HepG2 (cell line): Measurements from ENCODE around the gene CYCS. TPM values are rescaled to one million over a fixed set of nuclear protein-coding genes. Genes with fewer than 3 reads are reported as not detected.
"Not testable (repeated sequence)": the region's sequence is repeated elsewhere in the genome, so short reads cannot be mapped to it uniquely, and the experiment has no call there.

Experiments
- ATAC-seq: fragments of 200-7000 bp; cut with Tn5 transposase; 3 replicates; pipeline ENCODE4 v1.9.1; 2020; ENCODE audit warnings: mild to moderate bottlenecking, moderate library complexity
- BruUV-seq: library from RNA; stranded (reverse); fragments of 400-500 nt; replicated peaks from 2 replicates; lab custom pipeline; 2021; lab: Mats Ljungman, UMichigan
- CTCF ChIA-PET: fragments of 300-600 bp; formaldehyde crosslinking; extraction: SDS; loops from one replicate; lab custom pipeline; 2021; ENCODE audit warnings: low total read pairs, inconsistent platforms, low intra/inter-chr PET ratio; lab: Yijun Ruan, JAX
- POLR2A ChIA-PET: fragments of 350-600 bp; sonication (Branson Sonifier 250); formaldehyde crosslinking; loops from one replicate; lab custom pipeline; 2020; ENCODE audit warnings: antibody characterized with exemption, inconsistent platforms; lab: Yijun Ruan, JAX
- DNase-seq: peaks from one replicate; pipeline ENCODE4 v3.0.0-alpha.2; 2015; ENCODE audit warnings: low spot score
- FAIRE-seq: peaks from 3 replicates; lab custom pipeline; 2011; peaks lifted over from hg19 to GRCh38; lab: Jason Lieb, UNC
- H2AFZ ChIP-seq: one replicate; pipeline ENCODE4 v1.6.1; 2011; ENCODE audit warnings: low read length, inconsistent platforms
- H3K27ac ChIP-seq: fragments of 300-600 bp; 3 replicates; pipeline ENCODE4 v1.8.0; 2011; ENCODE audit warnings: mixed run types, mild to moderate bottlenecking, mixed read lengths, low read length, inconsistent platforms; ENCODE audit not compliant: insufficient read depth; ENCODE audit errors: extremely low read length
- H3K27me3 ChIP-seq, 2 experiments: fragments of 200-600 bp in 1 of 2; 2 replicates in 1 of 2; 3 replicates in 1 of 2; pipeline versions ENCODE4 v1.6.0 to v1.8.0; 2011; ENCODE audit warnings: low read length in 2 of 2, mild to moderate bottlenecking in 2 of 2, moderate library complexity in 2 of 2, inconsistent platforms in 1 of 2; ENCODE audit not compliant: insufficient read depth in 2 of 2, control insufficient read depth in 1 of 2
- H3K36me3 ChIP-seq, 2 experiments: fragments of 200-600 bp in 1 of 2; replicated peaks in 1 of 2; 2 replicates in 1 of 2; 3 replicates in 1 of 2; pipeline versions ENCODE4 v1.5.1 to v1.8.0; 2011; ENCODE audit warnings: low read length in 2 of 2, inconsistent platforms in 1 of 2; ENCODE audit not compliant: insufficient read depth in 2 of 2, control insufficient read depth in 1 of 2
- H3K4me1 ChIP-seq: 2 replicates; pipeline ENCODE4 v1.5.1; 2012; ENCODE audit warnings: low read length, inconsistent platforms; ENCODE audit not compliant: insufficient read depth
- H3K4me2 ChIP-seq: 2 replicates; pipeline ENCODE4 v1.6.0; 2011; ENCODE audit warnings: low read depth, low read length, inconsistent platforms
- H3K4me3 ChIP-seq, 3 experiments: fragments of 200-600 bp in 1 of 3; sonication (generic), shearing (Covaris generic) in 1 of 3; replicated peaks in 1 of 3; 2 replicates each; pipeline ENCODE4 v1.5.1; 2011 to 2016; ENCODE audit warnings: low read length in 3 of 3, inconsistent platforms in 2 of 3, low read depth in 2 of 3, mild to moderate bottlenecking in 2 of 3, control low read depth in 1 of 3, mixed read lengths in 1 of 3; ENCODE audit not compliant: insufficient read depth in 1 of 3
- H3K79me2 ChIP-seq: one replicate; pipeline ENCODE4 v1.6.1; 2011; ENCODE audit warnings: low read length, inconsistent platforms; ENCODE audit not compliant: insufficient read depth
- H3K9ac ChIP-seq: 2 replicates; pipeline ENCODE4 v1.6.0; 2011; ENCODE audit warnings: mild to moderate bottlenecking, low read depth, low read length, inconsistent platforms; ENCODE audit not compliant: insufficient read depth
- H3K9me3 ChIP-seq: 2 replicates; pipeline ENCODE4 v1.5.1; 2012; ENCODE audit warnings: mild to moderate bottlenecking, low read length
- H4K20me1 ChIP-seq: 2 replicates; pipeline ENCODE4 v1.6.0; 2011; ENCODE audit warnings: inconsistent platforms, mild to moderate bottlenecking, low read length, moderate library complexity; ENCODE audit not compliant: insufficient read depth
- SMC3 ChIP-seq: IDR thresholded peaks from 2 replicates; pipeline ENCODE4 v1.6.1; 2011; ENCODE audit warnings: low read length, improper control_type of control experiment
- STAG1 ChIP-seq: sonication (generic); formaldehyde crosslinking; IDR thresholded peaks from 2 replicates; pipeline ENCODE4 v1.4.0; 2020; ENCODE audit warnings: missing genetic modification reagents
- WGBS: methylation state at CpG from one replicate; pipeline ENCODE4 v1.1.6; 2017; ENCODE audit warnings: low lambda C conversion rate; 5-methylcytosine and 5-hydroxymethylcytosine counted together
- in situ Hi-C: cut with HindIII; loops from 2 replicates; pipeline ENCODE4 v1.10.0; 2017; ENCODE audit warnings: low pct_unique_long_range_greater_than_20kb; ENCODE audit not compliant: extremely low pct_ligation_motif_present
- intact Hi-C: fragments of 100-400 bp; cut with micrococcal nuclease; formaldehyde crosslinking; loops from one replicate; pipeline ENCODE4 v1.10.0; 2022; ENCODE audit not compliant: unreplicated experiment
- polyA plus RNA-seq, 8 experiments: library from polyadenylated mRNA; depleted of rRNA in 3 of 8; stranded (reverse) in 7 of 8; unstranded in 1 of 8; fragments of >200 nt; fragmentation: Illumina TruSeq in 4 of 8; extraction: Trizol in 4 of 8; gene quantifications; 2 replicates each; pipeline versions ENCODE4 v1.2.1 to v1.2.3, GENCODE V29; 2011 to 2016; ENCODE audit warnings: low read depth in 4 of 8, missing spikeins in 1 of 8, mixed read lengths in 1 of 8; ENCODE audit not compliant: insufficient read depth in 1 of 8
- total RNA-seq, 5 experiments: library from RNA; depleted of rRNA; stranded (reverse); fragments of >200 nt; fragmentation: Illumina TruSeq; extraction: Trizol; gene quantifications; 2 replicates each; pipeline ENCODE4 v1.2.3, GENCODE V29; 2016; ENCODE audit warnings: low read depth in 1 of 5
- TF ChIP-seq, protein P1 (sequence below): IDR thresholded peaks from 2 replicates; pipeline ENCODE4 v1.6.1; 2012; ENCODE audit warnings: low read depth, low read length, improper control_type of control experiment
- TF ChIP-seq, protein P2 (sequence below): sonication (generic); formaldehyde crosslinking; IDR thresholded peaks from 2 replicates; pipeline ENCODE4 v1.5.0; 2020; ENCODE audit warnings: mild to moderate bottlenecking, missing genetic modification reagents, moderate library complexity

The CYCS gene
- total and polyA plus RNA-seq, 2 of the 13 experiments (the other 11 are each of a cell fraction or from before 2014, with no cell fraction given), result 35.9 to 202 TPM

DNA sequence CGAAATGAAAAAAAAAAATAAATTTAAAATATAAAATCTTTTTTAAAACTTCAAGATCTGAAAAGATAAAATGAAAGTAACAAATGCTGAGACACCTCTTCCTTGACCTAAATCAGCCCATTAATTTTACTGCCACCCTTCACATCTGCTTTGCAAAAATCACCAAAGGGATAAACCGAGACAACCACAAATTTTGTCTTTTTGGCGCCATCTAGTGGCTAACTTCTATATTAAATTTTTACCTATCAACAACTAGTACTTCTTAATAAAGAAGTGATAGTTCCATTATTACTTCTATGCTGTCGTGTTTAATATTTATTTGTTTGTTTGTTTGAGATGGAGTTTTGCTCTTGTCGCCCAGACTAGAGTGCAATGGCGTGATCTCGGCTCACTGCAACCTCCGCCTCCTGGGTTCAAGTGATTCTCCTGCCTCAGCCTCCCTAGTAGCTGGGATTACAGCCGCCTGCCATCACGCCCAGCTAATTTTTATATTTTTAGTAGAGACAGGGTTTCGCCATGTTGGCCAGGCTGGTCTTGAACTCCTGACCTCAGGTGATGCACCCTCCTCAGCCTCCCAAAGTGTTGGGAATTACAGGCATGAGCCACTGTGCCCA, 35.0 kb upstream of the CYCS start:
- H3K36me3 ChIP-seq, ATAC-seq, H2AFZ ChIP-seq, H3K79me2 ChIP-seq, BruUV-seq, intact Hi-C loops, H3K27ac ChIP-seq, FAIRE-seq, CTCF ChIA-PET, H3K27me3 ChIP-seq, H3K9ac ChIP-seq, H3K4me2 ChIP-seq, H3K4me3 ChIP-seq, H3K4me1 ChIP-seq, H3K9me3 ChIP-seq, H4K20me1 ChIP-seq, POLR2A ChIA-PET, in situ Hi-C loops: not testable (repeated sequence)
- TF ChIP-seq SMC3, result 0 out of 2 replicates have a peak, but pooled peaks have one; percentile 4
- TF ChIP-seq, protein P1, sequence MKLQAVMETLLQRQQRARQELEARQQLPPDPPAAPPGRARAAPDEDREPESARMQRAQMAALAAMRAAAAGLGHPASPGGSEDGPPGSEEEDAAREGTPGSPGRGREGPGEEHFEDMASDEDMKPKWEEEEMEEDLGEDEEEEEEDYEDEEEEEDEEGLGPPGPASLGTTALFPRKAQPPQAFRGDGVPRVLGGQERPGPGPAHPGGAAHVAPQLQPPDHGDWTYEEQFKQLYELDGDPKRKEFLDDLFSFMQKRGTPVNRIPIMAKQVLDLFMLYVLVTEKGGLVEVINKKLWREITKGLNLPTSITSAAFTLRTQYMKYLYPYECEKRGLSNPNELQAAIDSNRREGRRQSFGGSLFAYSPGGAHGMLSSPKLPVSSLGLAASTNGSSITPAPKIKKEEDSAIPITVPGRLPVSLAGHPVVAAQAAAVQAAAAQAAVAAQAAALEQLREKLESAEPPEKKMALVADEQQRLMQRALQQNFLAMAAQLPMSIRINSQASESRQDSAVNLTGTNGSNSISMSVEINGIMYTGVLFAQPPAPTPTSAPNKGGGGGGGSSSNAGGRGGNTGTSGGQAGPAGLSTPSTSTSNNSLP, result 0 out of 2 replicates have a peak, but pooled peaks have one; percentile 13
- 0 out of 2 replicates have a peak, but pooled peaks have one; percentile 16 for TF ChIP-seq STAG1 (CRISPR knock-in tag)
- TF ChIP-seq, protein P2, sequence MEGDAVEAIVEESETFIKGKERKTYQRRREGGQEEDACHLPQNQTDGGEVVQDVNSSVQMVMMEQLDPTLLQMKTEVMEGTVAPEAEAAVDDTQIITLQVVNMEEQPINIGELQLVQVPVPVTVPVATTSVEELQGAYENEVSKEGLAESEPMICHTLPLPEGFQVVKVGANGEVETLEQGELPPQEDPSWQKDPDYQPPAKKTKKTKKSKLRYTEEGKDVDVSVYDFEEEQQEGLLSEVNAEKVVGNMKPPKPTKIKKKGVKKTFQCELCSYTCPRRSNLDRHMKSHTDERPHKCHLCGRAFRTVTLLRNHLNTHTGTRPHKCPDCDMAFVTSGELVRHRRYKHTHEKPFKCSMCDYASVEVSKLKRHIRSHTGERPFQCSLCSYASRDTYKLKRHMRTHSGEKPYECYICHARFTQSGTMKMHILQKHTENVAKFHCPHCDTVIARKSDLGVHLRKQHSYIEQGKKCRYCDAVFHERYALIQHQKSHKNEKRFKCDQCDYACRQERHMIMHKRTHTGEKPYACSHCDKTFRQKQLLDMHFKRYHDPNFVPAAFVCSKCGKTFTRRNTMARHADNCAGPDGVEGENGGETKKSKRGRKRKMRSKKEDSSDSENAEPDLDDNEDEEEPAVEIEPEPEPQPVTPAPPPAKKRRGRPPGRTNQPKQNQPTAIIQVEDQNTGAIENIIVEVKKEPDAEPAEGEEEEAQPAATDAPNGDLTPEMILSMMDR (CRISPR knock-in tag), result peak; percentile 46
- 58% methylated on average over 11 of the region's 11 CpGs for WGBS
- peak; percentile 27 for DNase-seq
